ENCODE data around the gene PROKR1.
A peak's percentile ranks its signal among the peaks of the same experiment; 100 is the strongest.

PROKR1 gene

GRCh38 chr2:68689553-68690537 lies 46.5 kb downstream of the PROKR1 start:
- peak; percentile 88 for DNase-seq

DNA sequence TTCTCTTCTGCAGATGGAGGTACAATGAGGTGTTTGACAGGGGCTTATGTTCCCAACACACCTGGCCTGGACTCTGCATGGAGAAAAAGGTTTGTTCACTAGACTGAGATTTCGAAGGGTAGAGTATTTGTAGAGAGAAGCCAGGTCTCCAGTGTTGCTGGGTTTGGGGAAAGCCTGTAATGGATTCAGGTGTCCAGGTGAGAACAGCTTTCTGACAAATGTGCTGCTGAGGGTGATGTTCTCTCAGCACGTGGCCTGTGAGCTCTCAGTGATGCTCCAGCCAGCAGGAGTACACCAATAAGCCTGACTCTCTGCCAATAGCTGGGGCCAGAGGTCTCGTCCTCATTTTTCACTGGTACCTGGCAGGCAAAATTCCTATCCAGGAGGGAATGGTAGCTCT lies 47.5 kb downstream of the PROKR1 start:
- DNase-seq, result no peak
- in situ Hi-C loops (cut with MboI; ENCODE audit: low pct_unique_long_range_greater_than_20kb, low sequenced_read_pairs), result no loop called here

More at GRCh38 chr2:68689553-68690537, 46.5 kb downstream of the PROKR1 start:
- in situ Hi-C loops (cut with MboI; ENCODE audit: low pct_unique_long_range_greater_than_20kb, low sequenced_read_pairs), result no loop called here

DNA sequence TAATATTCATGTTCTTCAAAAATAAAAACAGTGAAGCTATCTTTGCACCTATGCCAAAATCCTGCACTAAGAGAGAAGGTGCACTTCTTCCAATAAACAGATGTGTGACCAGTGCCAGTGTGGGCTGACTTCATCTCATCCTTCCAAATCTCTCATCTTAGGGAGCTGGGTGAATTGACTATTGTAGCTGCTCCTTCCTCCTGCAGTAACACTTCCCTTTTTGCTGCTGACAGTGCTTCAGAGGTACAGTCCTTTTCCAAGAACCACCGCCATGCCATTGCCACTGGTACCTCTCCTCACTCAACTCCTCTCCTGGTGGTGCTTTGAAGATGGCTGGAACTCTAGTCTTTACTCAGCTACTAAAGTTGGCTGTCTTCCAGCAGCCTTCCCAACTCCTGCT lies 49.1 kb downstream of the PROKR1 start:
- DNase-seq, result peak; percentile 63
- in situ Hi-C loops (cut with MboI; ENCODE audit: low pct_unique_long_range_greater_than_20kb, low sequenced_read_pairs), result no loop called here

DNA sequence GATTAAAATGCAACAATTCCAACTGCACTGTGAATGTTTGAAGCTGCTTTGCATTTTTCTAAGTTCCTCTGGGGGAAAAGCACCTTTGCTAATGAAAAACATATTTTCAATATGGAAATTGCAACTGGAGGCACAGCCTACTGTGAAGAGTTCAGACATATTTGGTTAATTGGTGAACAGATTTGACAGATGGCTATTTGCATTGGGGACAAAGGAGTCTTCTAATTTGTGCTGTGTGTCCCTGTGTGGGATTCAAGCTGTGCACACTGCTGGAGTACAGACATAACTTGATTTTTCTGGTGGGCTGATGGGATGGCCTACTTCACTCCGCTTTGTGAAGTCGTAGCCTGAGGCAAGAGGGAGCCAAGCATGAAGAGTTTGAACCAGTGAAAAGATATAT lies 50.6 kb downstream of the PROKR1 start:
- no peak for DNase-seq
- in situ Hi-C loops (cut with MboI; ENCODE audit: low pct_unique_long_range_greater_than_20kb, low sequenced_read_pairs), result no loop called here

GRCh38 chr2:68695971-68696370 lies 52.6 kb downstream of the PROKR1 start:
- in situ Hi-C loops (cut with MboI; ENCODE audit: low pct_unique_long_range_greater_than_20kb, low sequenced_read_pairs), result no loop called here
- DNase-seq, result no peak

DNA sequence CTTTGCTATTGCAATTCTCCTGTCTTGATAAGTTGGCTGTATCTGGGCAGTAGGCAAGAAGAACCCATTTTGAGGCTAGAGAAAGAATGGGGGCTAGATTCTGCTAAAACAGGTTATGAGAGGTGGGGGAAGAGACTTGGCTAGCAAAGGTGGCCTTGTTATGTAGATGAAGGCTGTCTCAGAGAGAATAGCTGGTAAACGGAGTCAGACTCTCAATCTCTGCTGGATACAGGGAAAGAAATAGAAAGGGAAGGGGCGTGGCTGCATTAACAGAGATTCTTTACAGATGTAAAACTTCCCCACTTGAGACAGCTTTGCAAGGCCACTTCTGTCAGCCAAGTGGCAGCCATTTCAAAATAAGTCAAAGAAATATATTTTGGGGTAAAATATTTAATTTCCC lies 53.2 kb downstream of the PROKR1 start:
- in situ Hi-C loops (cut with MboI; ENCODE audit: low pct_unique_long_range_greater_than_20kb, low sequenced_read_pairs), result no loop called here
- no peak for DNase-seq

DNA sequence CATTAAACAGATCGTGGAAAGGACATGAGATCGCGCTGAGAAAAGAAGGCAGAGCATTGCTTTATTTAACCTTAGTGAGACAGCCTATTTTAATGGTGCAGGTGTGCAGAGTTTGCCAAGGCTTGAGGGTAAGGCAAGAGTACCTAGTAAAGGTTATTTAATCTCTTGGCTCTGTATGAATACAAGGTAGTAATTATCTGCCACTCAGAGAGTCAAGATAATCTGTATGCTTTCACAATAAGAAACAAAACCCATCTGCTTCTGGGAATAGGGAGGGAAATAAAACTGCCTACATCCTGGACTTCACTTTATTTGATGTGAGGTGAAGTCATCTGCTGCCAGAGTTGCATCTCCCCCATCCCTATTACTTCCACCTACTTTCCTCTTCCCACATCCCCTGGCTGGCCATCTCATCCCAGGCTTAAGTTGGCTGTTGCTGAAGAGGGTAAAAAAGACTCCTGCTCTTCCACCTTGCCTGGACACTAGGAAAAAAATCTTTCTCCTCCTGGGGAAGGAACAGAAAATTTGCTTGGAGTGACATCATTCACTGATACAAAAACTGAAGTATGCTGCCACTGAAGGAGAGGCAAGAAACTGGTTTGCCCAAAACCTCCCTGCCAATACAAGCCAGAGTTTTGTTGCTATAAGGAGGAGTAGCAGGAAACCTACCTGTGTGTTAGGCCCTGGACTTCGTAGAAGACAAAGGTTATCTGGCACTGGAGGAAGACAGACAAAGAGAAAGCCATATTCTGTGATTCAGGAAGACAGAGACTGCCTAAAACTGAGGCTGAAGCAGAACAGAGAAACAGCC lies 55.4 kb downstream of the PROKR1 start:
- in situ Hi-C loops (cut with MboI; ENCODE audit: low pct_unique_long_range_greater_than_20kb, low sequenced_read_pairs), result no loop called here
- no peak for DNase-seq

- in situ Hi-C loops (cut with MboI; ENCODE audit: low pct_unique_long_range_greater_than_20kb, low sequenced_read_pairs), result no loop called here
- DNase-seq, result no peak
Observed at GRCh38 chr2:68700560-68700959, 57.2 kb downstream of the PROKR1 start.

DNA sequence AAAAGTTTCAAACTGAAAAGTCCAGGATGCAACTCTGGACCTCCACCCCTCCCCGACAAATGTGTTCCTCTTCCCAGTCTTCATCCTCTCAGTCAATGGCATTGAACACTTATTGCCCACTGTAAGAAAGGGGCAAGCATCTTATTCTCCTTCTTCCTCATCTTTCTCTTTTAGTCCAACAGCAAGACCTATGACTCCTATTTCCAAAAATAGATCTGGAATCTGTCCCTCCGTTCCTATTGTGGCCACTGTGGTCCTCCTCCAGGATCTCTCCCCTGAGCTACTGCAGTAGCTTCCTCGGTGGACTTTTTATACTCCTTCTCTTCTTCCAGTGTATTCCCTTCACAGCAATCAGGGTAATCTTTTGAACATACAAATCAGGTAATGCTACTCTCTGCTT lies 63.3 kb downstream of the PROKR1 start:
- DNase-seq, result no peak
- in situ Hi-C loops (cut with MboI; ENCODE audit: low pct_unique_long_range_greater_than_20kb, low sequenced_read_pairs), result no loop called here

Data from KBM-7 (cell line).